ENCODE data around the gene C18orf32. TPM values are rescaled to one million over a fixed set of nuclear protein-coding genes. Genes with fewer than 3 reads are reported as not detected.

C18orf32 gene
- total and polyA plus RNA-seq, 2 donors (not counting 3 experiments of a cell fraction or from before 2014, with no cell fraction given): 20.4 to 27.4 TPM

DNA sequence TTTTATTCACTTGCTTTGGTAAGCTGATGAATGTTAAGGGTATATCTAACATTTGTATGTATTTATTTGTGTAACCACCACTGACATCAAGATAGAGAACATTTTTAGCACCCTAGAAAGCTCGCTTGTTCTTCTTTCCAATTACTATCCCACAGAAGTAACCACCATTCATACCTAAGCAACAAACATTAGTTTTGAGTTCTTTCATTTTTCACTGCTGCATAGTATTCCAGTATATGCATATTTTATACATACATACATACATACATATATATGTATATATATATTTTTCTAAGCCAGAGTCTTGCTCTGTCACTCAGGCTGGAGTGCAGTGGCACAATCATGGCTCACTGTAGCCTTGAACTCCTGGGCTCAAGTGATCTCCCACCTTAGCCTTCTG is 15.5 kb downstream of the C18orf32 start:
- TF ChIP-seq POLR2A (IDR thresholded peaks at IDR 0.05; ENCODE audit: low read depth, low read length): no peak
- TF ChIP-seq FOS (IDR thresholded peaks at IDR 0.05; ENCODE audit: borderline replicate concordance, insufficient read depth, low read length): no peak
- no peak for TF ChIP-seq MYC (IDR thresholded peaks at IDR 0.05; ENCODE audit: low read depth, low read length)
- no peak for TF ChIP-seq GATA2 (IDR thresholded peaks at IDR 0.05; ENCODE audit: insufficient read depth, insufficient read length, low read depth, low read length)
- TF ChIP-seq EZH2 (IDR thresholded peaks at IDR 0.05; ENCODE audit: borderline replicate concordance, low read depth, low read length, severe bottlenecking): no peak
- TF ChIP-seq, protein P1, sequence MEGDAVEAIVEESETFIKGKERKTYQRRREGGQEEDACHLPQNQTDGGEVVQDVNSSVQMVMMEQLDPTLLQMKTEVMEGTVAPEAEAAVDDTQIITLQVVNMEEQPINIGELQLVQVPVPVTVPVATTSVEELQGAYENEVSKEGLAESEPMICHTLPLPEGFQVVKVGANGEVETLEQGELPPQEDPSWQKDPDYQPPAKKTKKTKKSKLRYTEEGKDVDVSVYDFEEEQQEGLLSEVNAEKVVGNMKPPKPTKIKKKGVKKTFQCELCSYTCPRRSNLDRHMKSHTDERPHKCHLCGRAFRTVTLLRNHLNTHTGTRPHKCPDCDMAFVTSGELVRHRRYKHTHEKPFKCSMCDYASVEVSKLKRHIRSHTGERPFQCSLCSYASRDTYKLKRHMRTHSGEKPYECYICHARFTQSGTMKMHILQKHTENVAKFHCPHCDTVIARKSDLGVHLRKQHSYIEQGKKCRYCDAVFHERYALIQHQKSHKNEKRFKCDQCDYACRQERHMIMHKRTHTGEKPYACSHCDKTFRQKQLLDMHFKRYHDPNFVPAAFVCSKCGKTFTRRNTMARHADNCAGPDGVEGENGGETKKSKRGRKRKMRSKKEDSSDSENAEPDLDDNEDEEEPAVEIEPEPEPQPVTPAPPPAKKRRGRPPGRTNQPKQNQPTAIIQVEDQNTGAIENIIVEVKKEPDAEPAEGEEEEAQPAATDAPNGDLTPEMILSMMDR (IDR thresholded peaks at IDR 0.05; ENCODE audit: extremely low read depth in 1 of 2, insufficient read depth in 1 of 2, low read depth in 1 of 2, low read length in 2 of 2): no peak
- TF ChIP-seq, protein P2, sequence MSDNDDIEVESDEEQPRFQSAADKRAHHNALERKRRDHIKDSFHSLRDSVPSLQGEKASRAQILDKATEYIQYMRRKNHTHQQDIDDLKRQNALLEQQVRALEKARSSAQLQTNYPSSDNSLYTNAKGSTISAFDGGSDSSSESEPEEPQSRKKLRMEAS (IDR thresholded peaks at IDR 0.05; ENCODE audit: insufficient read depth, insufficient read length): no peak
- no peak for TF ChIP-seq POLR2AphosphoS5 (IDR thresholded peaks at IDR 0.05; ENCODE audit: insufficient read depth, low read depth, low read length)
- no peak for TF ChIP-seq JUN (IDR thresholded peaks at IDR 0.05; ENCODE audit: borderline replicate concordance, insufficient read depth, insufficient read length, low read depth)
- BruUV-seq (replicated peaks): no TSS peak
- DNase-seq (ENCODE audit: low read depth, low spot score) (no peak), FAIRE-seq (no peak)
- peaks cover 4% of the 10 kb centered on the region for H3K4me1 ChIP-seq (ENCODE audit: control insufficient read depth, extremely low read depth, insufficient read depth, low read length)
- POLR2A ChIA-PET: no interaction called here
- H3K4me3 ChIP-seq (replicated peaks in 1 of 3; ENCODE audit: insufficient read depth in 1 of 3, low read depth in 1 of 3, low read length in 3 of 3): no peak overlapping the region
- no peaks in the 10 kb centered on the region for H4K20me1 ChIP-seq (replicated peaks; ENCODE audit: control insufficient read depth, extremely low read depth, insufficient read depth, low read length)
- CTCF ChIA-PET: no interaction called here
- no peaks in the 10 kb centered on the region for H3K9me3 ChIP-seq (replicated peaks; ENCODE audit: control insufficient read depth, insufficient read depth, low read length)
- H3K36me3 ChIP-seq (ENCODE audit: control insufficient read depth in 2 of 2, extremely low read depth in 1 of 2, insufficient read depth in 2 of 2, low read length in 2 of 2): no peaks in the 10 kb centered on the region
- H3K4me2 ChIP-seq (ENCODE audit: insufficient read depth, low read length): no peak overlapping the region
- H3K79me2 ChIP-seq (ENCODE audit: control insufficient read depth, insufficient read depth, low read length): no peaks in the 10 kb centered on the region
- dilution Hi-C loops (cut with MboI; ENCODE audit: extremely low pct_ligation_motif_present, low sequenced_read_pairs) (no loop called here), intact Hi-C loops (cut with micrococcal nuclease) (no loop called here)
- H3K27ac ChIP-seq (ENCODE audit: insufficient read depth, low read depth, low read length): no peak overlapping the region
- H3K27me3 ChIP-seq (ENCODE audit: control insufficient read depth in 2 of 2, insufficient read depth in 2 of 2, low read length in 2 of 2): peaks cover 0 to 2% of the 10 kb centered on the region in 2 experiments
- no peaks in the 10 kb centered on the region for H3K9me1 ChIP-seq (replicated peaks; ENCODE audit: control insufficient read depth, extremely low read depth, insufficient read depth, low read length)
- no peak overlapping the region for H2AFZ ChIP-seq (ENCODE audit: low read depth, low read length)
- H3K9ac ChIP-seq (replicated peaks; ENCODE audit: extremely low read depth, insufficient read depth, low read length): no peak overlapping the region

Measured in endothelial cell of umbilical vein (primary cell).